MCF 10A (cell line): Measurements from ENCODE around the gene MAPKAP1. TPM values are rescaled to one million over a fixed set of nuclear protein-coding genes. Genes with fewer than 3 reads are reported as not detected.

Experiments
- BruUV-seq: library from RNA; stranded (reverse); fragments of 400-500 nt; replicated peaks from 2 replicates; lab custom pipeline; 2021; lab: Mats Ljungman, UMichigan
- CTCF ChIA-PET: fragments of 300-600 bp; sonication (Branson Sonifier 250); formaldehyde crosslinking; extraction: SDS; loops from one replicate; lab custom pipeline; 2021; ENCODE audit warnings: antibody characterized with exemption, inconsistent platforms; lab: Yijun Ruan, JAX
- POLR2A ChIA-PET: fragments of 300-600, 350-650 bp; sonication (Branson Sonifier 250); formaldehyde crosslinking; extraction: SDS; loops from one replicate; lab custom pipeline; 2020; ENCODE audit warnings: antibody characterized with exemption, inconsistent platforms; lab: Yijun Ruan, JAX
- DNase-seq: peaks from one replicate; pipeline ENCODE4 v3.0.0-alpha.2; 2018; ENCODE audit not compliant: unreplicated experiment
- H3K27ac Mint-ChIP-seq: one replicate; pipeline ENCODE4 v1.8.0; 2022; ENCODE audit warnings: mild to moderate bottlenecking, low read depth, mixed read lengths; ENCODE audit not compliant: unreplicated experiment
- H3K27me3 Mint-ChIP-seq: one replicate; pipeline ENCODE4 v1.8.0; 2022; ENCODE audit warnings: mixed read lengths; ENCODE audit not compliant: insufficient read depth, unreplicated experiment
- H3K36me3 Mint-ChIP-seq: one replicate; pipeline ENCODE4 v1.8.0; 2022; ENCODE audit warnings: mild to moderate bottlenecking, moderate library complexity, mixed read lengths; ENCODE audit not compliant: insufficient read depth, unreplicated experiment
- H3K4me1 Mint-ChIP-seq: one replicate; pipeline ENCODE4 v1.8.0; 2022; ENCODE audit warnings: mixed read lengths; ENCODE audit not compliant: insufficient read depth, unreplicated experiment
- H3K4me3 Mint-ChIP-seq: one replicate; pipeline ENCODE4 v1.8.0; 2022; ENCODE audit warnings: mild to moderate bottlenecking, moderate library complexity, mixed read lengths; ENCODE audit not compliant: unreplicated experiment
- H3K9me3 Mint-ChIP-seq: one replicate; pipeline ENCODE4 v1.8.0; 2022; ENCODE audit warnings: mixed read lengths; ENCODE audit not compliant: unreplicated experiment
- CTCF ChIP-seq: fragments of 200-600 bp; IDR thresholded peaks from one replicate; pipeline ENCODE4 v1.8.0; 2022; ENCODE audit warnings: antibody characterized with exemption, mild to moderate bottlenecking; ENCODE audit not compliant: unreplicated experiment
- intact Hi-C: fragments of 100-400 bp; cut with micrococcal nuclease; formaldehyde crosslinking; loops from 2 replicates; pipeline ENCODE4 v1.14.1; 2022
- total RNA-seq: library from RNA; stranded (reverse); gene quantifications from 2 replicates; pipeline ENCODE4 v1.2.3, GENCODE V29; 2022

Gene MAPKAP1
- total RNA-seq, 1 experiment from 2014 or later = 74.9 TPM

GRCh38 chr9:125538092-125538473, 168.9 kb downstream of the MAPKAP1 start:
- ChIA-PET POLR2A (no interaction called here), CTCF (interaction anchor here (0.6 kb wide), 1 partner anchor 21 kb away, joined by 5 read pairs; no protein-coding TSS in a partner anchor)
- no peaks in the 10 kb centered on the region for H3K27me3 Mint-ChIP-seq
- DNase-seq = peak; percentile 91
- intact Hi-C loops = no loop called here
- peak overlapping the region; percentile 54 for H3K4me3 Mint-ChIP-seq
- H3K36me3 Mint-ChIP-seq = peaks cover 9% of the 10 kb centered on the region
- BruUV-seq = no TSS peak
- TF ChIP-seq CTCF = no peak
- H3K9me3 Mint-ChIP-seq = no peaks in the 10 kb centered on the region
- peak overlapping the region; percentile 92 for H3K27ac Mint-ChIP-seq
- peaks cover 38% of the 10 kb centered on the region for H3K4me1 Mint-ChIP-seq

- POLR2A ChIA-PET = interaction anchor here (1.0 to 1.8 kb wide), 4 partner anchors 16 to 212 kb away, joined by 3 to 8 read pairs (median 4); no protein-coding TSS in a partner anchor
- Mint-ChIP-seq H3K4me3 (peak overlapping the region; percentile 54), H3K36me3 (peaks cover 7% of the 10 kb centered on the region), H3K4me1 (peaks cover 38% of the 10 kb centered on the region), H3K27me3 (no peaks in the 10 kb centered on the region), H3K9me3 (no peaks in the 10 kb centered on the region), H3K27ac (peak overlapping the region; percentile 92)
- no peak for DNase-seq
- BruUV-seq = no TSS peak
- intact Hi-C loops = no loop called here
- CTCF ChIA-PET = interaction anchor here (0.6 to 3.0 kb wide), 3 partner anchors 21 to 361 kb away, joined by 5 to 10 read pairs (median 5); no protein-coding TSS in a partner anchor
- TF ChIP-seq CTCF = no peak
These were observed 169.4 kb downstream of the MAPKAP1 start for GRCh38 chr9:125537442-125538091.

GRCh38 chr9:125536776-125537175, 170.2 kb downstream of the MAPKAP1 start:
- Mint-ChIP-seq H3K27ac (no peak overlapping the region), H3K36me3 (no peaks in the 10 kb centered on the region), H3K4me1 (peaks cover 33% of the 10 kb centered on the region), H3K9me3 (no peaks in the 10 kb centered on the region), H3K27me3 (no peaks in the 10 kb centered on the region), H3K4me3 (no peak overlapping the region)
- BruUV-seq = no TSS peak
- CTCF ChIA-PET = interaction anchor here (0.6 to 3.0 kb wide), 5 partner anchors 22 to 551 kb away, joined by 3 to 10 read pairs (median 5); no protein-coding TSS in a partner anchor
- POLR2A ChIA-PET = interaction anchor here (0.8 to 2.2 kb wide), 8 partner anchors 12 to 213 kb away, joined by 3 to 9 read pairs (median 4); no protein-coding TSS in a partner anchor
- peak; percentile 40 for DNase-seq
- intact Hi-C loops = no loop called here
- no peak for TF ChIP-seq CTCF

- Mint-ChIP-seq H3K4me1 (peaks cover 29% of the 10 kb centered on the region), H3K36me3 (no peaks in the 10 kb centered on the region), H3K27me3 (no peaks in the 10 kb centered on the region), H3K27ac (no peak overlapping the region), H3K9me3 (no peaks in the 10 kb centered on the region), H3K4me3 (no peak overlapping the region)
- BruUV-seq = no TSS peak
- DNase-seq = peak; percentile 65
- intact Hi-C loops = no loop called here
- ChIA-PET CTCF (interaction anchor here (0.6 to 3.0 kb wide), 4 partner anchors 21 to 551 kb away, joined by 3 to 10 read pairs (median 4); no protein-coding TSS in a partner anchor), POLR2A (interaction anchor here (0.6 to 2.2 kb wide), 8 partner anchors 12 to 628 kb away, joined by 3 to 9 read pairs (median 4); no protein-coding TSS in a partner anchor)
- TF ChIP-seq CTCF = no peak
These were observed 170.7 kb downstream of the MAPKAP1 start for GRCh38 chr9:125536167-125536772.
